OCI-LY7 (cell line): Measurements from ENCODE around the gene GATAD2A. TPM values are rescaled to one million over a fixed set of nuclear protein-coding genes. Genes with fewer than 3 reads are reported as not detected.

Experiments used
- BruUV-seq: library from RNA; stranded (reverse); fragments of 400-500 nt; replicated peaks from 2 replicates; lab custom pipeline; 2021; lab: Mats Ljungman, UMichigan
- CTCF ChIA-PET: fragments of 300-600 bp; sonication (Branson Sonifier 250); formaldehyde crosslinking; loops from one replicate; lab custom pipeline; 2022; ENCODE audit warnings: antibody characterized with exemption; ENCODE audit not compliant: unreplicated experiment; lab: Charles Lee
- POLR2A ChIA-PET: fragments of 300-600 bp; sonication (Branson Sonifier 250); formaldehyde crosslinking; loops from one replicate; lab custom pipeline; 2022; ENCODE audit warnings: antibody characterized with exemption; lab: Charles Lee
- DNase-seq: peaks from one replicate; pipeline ENCODE4 v3.0.0-alpha.2; 2015; ENCODE audit warnings: low spot score
- H2AFZ ChIP-seq: fragments of 200-600 bp; sonication (generic), shearing (Covaris generic); 2 replicates; pipeline ENCODE4 v1.6.1; 2014; ENCODE audit warnings: mild to moderate bottlenecking, antibody characterized with exemption, low read length, moderate library complexity
- H3K27ac ChIP-seq: fragments of 200-600 bp; sonication (generic); 2 replicates; pipeline ENCODE4 v1.5.1; 2014; ENCODE audit warnings: mixed run types, low read depth, mild to moderate bottlenecking, moderate library complexity, low read length, inconsistent platforms; ENCODE audit not compliant: poor library complexity, severe bottlenecking
- H3K36me3 ChIP-seq: fragments of 200-600 bp; sonication (generic); 2 replicates; pipeline ENCODE4 v1.6.1; 2014; ENCODE audit warnings: mild to moderate bottlenecking, antibody characterized with exemption, low read length, moderate library complexity, mixed read lengths; ENCODE audit not compliant: insufficient read depth
- H3K4me1 ChIP-seq: fragments of 200-600 bp; sonication (generic); 2 replicates; pipeline ENCODE4 v1.5.1; 2014; ENCODE audit warnings: mild to moderate bottlenecking, low read length; ENCODE audit not compliant: insufficient read depth, poor library complexity, severe bottlenecking
- H3K4me2 ChIP-seq: fragments of 200-600 bp; sonication (generic); 2 replicates; pipeline ENCODE4 v1.6.1; 2014; ENCODE audit warnings: mild to moderate bottlenecking, low read length
- H3K4me3 ChIP-seq: fragments of 200-600 bp; sonication (generic); 2 replicates; pipeline ENCODE4 v1.5.1; 2014; ENCODE audit warnings: mild to moderate bottlenecking, low read depth, low read length; ENCODE audit not compliant: poor library complexity, severe bottlenecking
- H3K79me2 ChIP-seq: fragments of 200-600 bp; sonication (generic); 2 replicates; pipeline ENCODE4 v1.6.1; 2016; ENCODE audit warnings: low read depth, mild to moderate bottlenecking, low read length, moderate library complexity, mixed read lengths; ENCODE audit not compliant: insufficient read depth
- H3K9me2 ChIP-seq: fragments of 200-600 bp; sonication (generic); 2 replicates; pipeline ENCODE4 v1.6.1; 2016; ENCODE audit warnings: mild to moderate bottlenecking, low read length, mixed read lengths; ENCODE audit not compliant: insufficient read depth
- H3K9me3 ChIP-seq: fragments of 200-600 bp; sonication (generic); 2 replicates; pipeline ENCODE4 v1.6.1; 2014; ENCODE audit warnings: mild to moderate bottlenecking, mixed run types, low read length, mixed read lengths
- H4K20me1 ChIP-seq: fragments of 200-600 bp; sonication (generic); 2 replicates; pipeline ENCODE4 v1.6.1; 2014; ENCODE audit warnings: mild to moderate bottlenecking, antibody characterized with exemption, low read length, moderate library complexity, mixed read lengths; ENCODE audit not compliant: insufficient read depth
- CTCF ChIP-seq: fragments of 200-600 bp; sonication (generic); conservative IDR thresholded peaks from 2 replicates; pipeline ENCODE4 v1.5.1; 2014; ENCODE audit warnings: mild to moderate bottlenecking, antibody characterized with exemption, low read length, moderate library complexity, mixed read lengths
- EZH2phosphoT487 ChIP-seq: fragments of 200-600 bp; sonication (generic); IDR thresholded peaks from 2 replicates; pipeline ENCODE4 v1.6.1; 2018; ENCODE audit warnings: low read depth, borderline replicate concordance, mild to moderate bottlenecking, mixed run types, antibody characterized with exemption, low read length, moderate library complexity, mixed read lengths
- intact Hi-C: fragments of 100-400 bp; cut with micrococcal nuclease; formaldehyde crosslinking; loops from one replicate; pipeline ENCODE4 v1.10.0; 2022; ENCODE audit not compliant: unreplicated experiment
- total RNA-seq, 2 experiments: library from RNA; depleted of rRNA in 1 of 2; stranded (reverse); fragments of >200 nt in 1 of 2; shearing (Covaris generic) in 1 of 2; gene quantifications; 2 replicates each; pipeline ENCODE4 v1.2.3, GENCODE V29; 2014 to 2022

Gene GATAD2A
- total RNA-seq, 2 experiments from 2014 or later, result 62.8 to 156 TPM

DNA sequence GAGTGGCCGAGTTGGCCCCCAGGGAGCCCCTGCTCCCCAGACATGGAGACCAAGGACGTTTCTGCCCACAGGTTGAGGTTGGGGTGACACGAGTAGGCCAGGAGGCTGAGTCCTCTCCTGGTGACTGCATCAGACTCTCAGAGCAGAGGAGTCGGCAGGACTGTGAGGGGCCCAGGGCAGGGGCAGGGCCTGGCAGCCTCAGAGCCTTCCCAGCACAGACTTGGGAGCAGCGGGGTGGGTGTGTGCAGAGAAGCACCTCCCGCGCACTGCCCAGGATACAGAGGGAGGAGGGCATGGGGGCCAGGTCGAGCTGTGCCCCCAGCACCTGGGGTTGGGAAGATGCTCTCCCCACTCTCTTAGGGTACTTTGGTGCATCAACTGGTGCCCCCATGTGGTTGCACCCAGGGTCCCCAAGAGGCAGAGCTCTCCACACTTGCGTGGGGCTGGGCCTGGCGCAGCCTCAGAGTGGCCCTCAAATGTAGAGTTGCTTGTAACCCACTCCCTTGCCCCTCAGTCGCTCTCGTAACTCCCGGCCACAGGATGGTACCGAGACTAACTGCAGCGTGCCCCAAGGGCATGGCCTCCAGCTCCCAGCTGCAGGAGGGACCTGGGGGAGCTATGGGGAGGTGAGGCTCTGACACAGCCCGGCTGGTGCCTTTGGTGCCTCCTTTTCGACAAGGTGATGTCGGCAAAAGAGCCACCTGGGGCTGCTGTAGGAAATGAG, 94.0 kb downstream of the GATAD2A start:
- Histone ChIP-seq H3K9me3 (no peaks in the 10 kb centered on the region), H2AFZ (no peak overlapping the region), H3K79me2 (no peaks in the 10 kb centered on the region), H3K4me2 (no peak overlapping the region), H3K9me2 (no peaks in the 10 kb centered on the region), H4K20me1 (no peaks in the 10 kb centered on the region), H3K4me1 (no peaks in the 10 kb centered on the region), H3K27ac (no peak overlapping the region), H3K36me3 (peaks cover 97% of the 10 kb centered on the region), H3K4me3 (no peak overlapping the region)
- ChIA-PET POLR2A (no interaction called here), CTCF (no interaction called here)
- intact Hi-C loops, result no loop called here
- BruUV-seq, result no TSS peak
- no peak for DNase-seq
- TF ChIP-seq CTCF, result 0 out of 2 replicates have a peak, but pooled peaks have one; percentile 15
- TF ChIP-seq EZH2phosphoT487, result no peak

DNA sequence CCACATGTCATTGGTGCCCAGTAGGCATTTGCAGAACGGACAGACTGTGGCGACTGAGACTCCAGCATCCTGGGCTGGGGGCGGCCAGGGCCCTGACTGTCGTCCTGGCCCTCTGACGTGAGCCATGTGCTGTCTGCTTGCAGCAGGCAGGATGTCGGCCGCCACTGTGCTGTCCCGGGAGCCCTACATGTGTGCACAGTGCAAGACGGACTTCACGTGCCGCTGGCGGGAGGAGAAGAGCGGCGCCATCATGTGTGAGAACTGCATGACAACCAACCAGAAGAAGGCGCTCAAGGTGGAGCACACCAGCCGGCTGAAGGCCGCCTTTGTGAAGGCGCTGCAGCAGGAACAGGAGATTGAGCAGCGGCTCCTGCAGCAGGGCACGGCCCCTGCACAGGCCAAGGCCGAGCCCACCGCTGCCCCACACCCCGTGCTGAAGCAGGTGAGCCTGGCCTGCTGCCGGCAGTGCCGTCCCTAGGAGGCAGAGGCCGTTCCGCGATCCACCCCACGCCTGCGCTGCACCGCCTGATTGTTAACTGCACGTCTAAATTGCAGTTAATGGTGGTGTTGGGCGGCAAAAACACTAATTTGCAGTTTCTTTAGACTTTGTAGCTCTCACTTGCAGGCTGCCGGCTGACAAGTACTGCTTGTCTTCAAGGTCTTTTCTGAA, 95.6 kb downstream of the GATAD2A start:
- Histone ChIP-seq H3K27ac (no peak overlapping the region), H3K9me3 (no peaks in the 10 kb centered on the region), H3K4me1 (peaks cover 4% of the 10 kb centered on the region), H2AFZ (no peak overlapping the region), H3K36me3 (peaks cover 99% of the 10 kb centered on the region), H4K20me1 (no peaks in the 10 kb centered on the region), H3K4me3 (no peak overlapping the region), H3K79me2 (no peaks in the 10 kb centered on the region), H3K9me2 (no peaks in the 10 kb centered on the region), H3K4me2 (no peak overlapping the region)
- ChIA-PET CTCF (no interaction called here), POLR2A (no interaction called here)
- intact Hi-C loops, result no loop called here
- TF ChIP-seq CTCF (no peak), EZH2phosphoT487 (no peak)
- no peak for DNase-seq
- no TSS peak for BruUV-seq

DNA sequence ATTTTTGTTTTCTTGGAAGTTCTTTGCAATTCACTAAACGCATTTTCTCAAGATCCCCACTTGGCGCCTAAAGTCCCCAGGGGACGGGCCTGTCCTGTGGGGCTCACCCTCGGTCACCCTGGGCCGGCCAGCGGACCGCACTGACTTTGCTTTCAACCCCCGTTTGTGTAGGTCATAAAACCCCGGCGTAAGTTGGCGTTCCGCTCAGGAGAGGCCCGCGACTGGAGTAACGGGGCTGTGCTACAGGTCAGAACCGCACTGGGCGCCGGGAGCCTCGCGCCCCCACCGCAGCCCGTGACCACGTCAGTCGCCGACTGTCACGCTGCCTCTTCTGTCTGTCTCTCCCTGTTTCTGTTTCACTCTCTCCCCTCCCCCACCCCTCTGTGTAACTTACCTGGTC, 96.3 kb downstream of the GATAD2A start:
- intact Hi-C loops, result no loop called here
- DNase-seq, result no peak
- ChIA-PET CTCF (no interaction called here), POLR2A (no interaction called here)
- Histone ChIP-seq H3K79me2 (no peaks in the 10 kb centered on the region), H3K4me2 (no peak overlapping the region), H3K9me3 (no peaks in the 10 kb centered on the region), H3K4me3 (no peak overlapping the region), H3K4me1 (peaks cover 10% of the 10 kb centered on the region), H4K20me1 (no peaks in the 10 kb centered on the region), H3K36me3 (peaks cover 99% of the 10 kb centered on the region), H3K9me2 (no peaks in the 10 kb centered on the region), H2AFZ (no peak overlapping the region), H3K27ac (no peak overlapping the region)
- no TSS peak for BruUV-seq
- TF ChIP-seq CTCF (no peak), EZH2phosphoT487 (no peak)
